ENCODE results near the gene RAPGEF5.

The RAPGEF5 gene

DNA sequence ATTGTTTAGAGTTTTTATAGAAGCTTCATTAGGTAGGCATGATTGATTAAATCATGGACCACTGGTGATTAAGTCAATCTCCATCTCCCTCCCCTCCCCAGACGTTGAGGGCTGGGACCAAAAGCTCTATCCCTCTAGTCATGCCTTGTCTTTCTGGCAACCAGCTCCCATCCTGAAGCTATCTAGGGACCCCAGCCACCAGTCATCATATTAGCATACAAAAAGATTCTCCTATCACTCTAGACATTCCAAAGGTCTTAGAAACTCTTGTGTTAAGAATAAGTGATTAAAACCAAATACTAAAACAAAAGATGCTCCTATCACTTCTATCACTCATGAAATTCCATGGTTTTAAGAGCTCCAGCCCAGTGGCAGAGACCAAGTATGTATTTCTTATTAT, 178.2 kb downstream of the RAPGEF5 start:
- H3K9me3 ChIP-seq (ENCODE audit: severe bottlenecking), result no peaks in the 10 kb centered on the region
- H3K27me3 ChIP-seq (ENCODE audit: insufficient read depth, low read depth, severe bottlenecking), result no peaks in the 10 kb centered on the region
- DNase-seq, result no peak
- peaks cover 2% of the 10 kb centered on the region for H3K36me3 ChIP-seq
- TF ChIP-seq, protein P1, sequence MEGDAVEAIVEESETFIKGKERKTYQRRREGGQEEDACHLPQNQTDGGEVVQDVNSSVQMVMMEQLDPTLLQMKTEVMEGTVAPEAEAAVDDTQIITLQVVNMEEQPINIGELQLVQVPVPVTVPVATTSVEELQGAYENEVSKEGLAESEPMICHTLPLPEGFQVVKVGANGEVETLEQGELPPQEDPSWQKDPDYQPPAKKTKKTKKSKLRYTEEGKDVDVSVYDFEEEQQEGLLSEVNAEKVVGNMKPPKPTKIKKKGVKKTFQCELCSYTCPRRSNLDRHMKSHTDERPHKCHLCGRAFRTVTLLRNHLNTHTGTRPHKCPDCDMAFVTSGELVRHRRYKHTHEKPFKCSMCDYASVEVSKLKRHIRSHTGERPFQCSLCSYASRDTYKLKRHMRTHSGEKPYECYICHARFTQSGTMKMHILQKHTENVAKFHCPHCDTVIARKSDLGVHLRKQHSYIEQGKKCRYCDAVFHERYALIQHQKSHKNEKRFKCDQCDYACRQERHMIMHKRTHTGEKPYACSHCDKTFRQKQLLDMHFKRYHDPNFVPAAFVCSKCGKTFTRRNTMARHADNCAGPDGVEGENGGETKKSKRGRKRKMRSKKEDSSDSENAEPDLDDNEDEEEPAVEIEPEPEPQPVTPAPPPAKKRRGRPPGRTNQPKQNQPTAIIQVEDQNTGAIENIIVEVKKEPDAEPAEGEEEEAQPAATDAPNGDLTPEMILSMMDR (IDR thresholded peaks at IDR 0.05; ENCODE audit: low read depth, low read length), result no peak
- no peak overlapping the region for H3K27ac ChIP-seq
- H3K4me3 ChIP-seq (ENCODE audit: low read depth, low read length), result no peak overlapping the region

DNA sequence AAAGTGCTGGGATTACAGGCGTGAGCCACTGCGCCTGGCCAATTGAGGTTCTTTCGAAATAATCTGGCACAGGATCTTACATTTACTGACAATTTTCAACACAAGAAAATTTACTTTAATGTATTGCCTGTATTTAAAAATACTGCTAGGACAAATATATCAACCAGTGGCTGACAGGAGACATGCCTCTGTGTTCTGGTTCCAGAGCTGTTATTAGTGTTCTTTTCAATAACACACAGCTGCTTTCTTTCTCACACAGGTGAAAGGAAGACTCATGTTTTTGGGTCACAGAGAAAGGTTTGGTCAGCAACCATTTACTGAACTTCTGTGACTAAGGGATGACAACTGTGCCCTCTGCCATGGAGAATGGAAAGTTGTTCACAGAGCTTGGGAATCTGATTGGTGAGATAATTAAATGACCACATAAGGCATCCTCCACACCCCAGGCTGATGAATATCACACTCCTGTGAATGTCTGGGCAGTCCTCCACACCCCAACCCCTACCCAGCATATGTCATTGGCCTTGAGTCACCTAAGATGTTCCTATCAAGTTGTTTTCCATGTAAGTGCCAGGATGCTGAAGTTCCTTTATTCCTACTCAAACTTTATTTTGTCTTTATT, 180.1 kb downstream of the RAPGEF5 start:
- DNase-seq, result no peak
- TF ChIP-seq, protein P1 (IDR thresholded peaks at IDR 0.05; ENCODE audit: low read depth, low read length), result no peak
- H3K27me3 ChIP-seq (ENCODE audit: insufficient read depth, low read depth, severe bottlenecking), result no peaks in the 10 kb centered on the region
- no peaks in the 10 kb centered on the region for H3K9me3 ChIP-seq (ENCODE audit: severe bottlenecking)
- H3K36me3 ChIP-seq, result peaks cover 5% of the 10 kb centered on the region
- no peak overlapping the region for H3K27ac ChIP-seq
- H3K4me3 ChIP-seq (ENCODE audit: low read depth, low read length), result no peak overlapping the region

DNA sequence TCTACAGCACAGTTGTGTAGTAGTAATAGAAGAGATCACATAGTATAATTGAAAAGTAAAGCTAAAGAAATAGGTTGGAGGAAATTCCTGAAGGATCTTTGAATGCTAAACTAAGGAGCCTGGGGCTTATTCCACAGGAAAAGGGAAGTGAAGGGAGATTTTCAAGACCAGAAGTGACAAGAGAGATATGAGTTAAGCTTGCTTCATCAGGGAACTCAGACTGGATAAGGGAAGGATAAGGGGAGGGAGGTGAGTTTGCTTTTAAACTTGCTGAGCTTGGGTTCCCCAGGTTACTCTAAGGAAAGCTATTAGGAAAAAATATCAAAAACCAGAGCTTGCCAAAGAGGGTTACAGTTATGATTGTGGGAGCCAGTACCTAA, 182.4 kb downstream of the RAPGEF5 start:
- Histone ChIP-seq H3K27me3 (ENCODE audit: insufficient read depth, low read depth, severe bottlenecking) (no peaks in the 10 kb centered on the region), H3K9me3 (ENCODE audit: severe bottlenecking) (no peaks in the 10 kb centered on the region), H3K27ac (no peak overlapping the region), H3K36me3 (peaks cover 5% of the 10 kb centered on the region; the same call in 1 of the 2 replicates), H3K4me3 (ENCODE audit: low read depth, low read length) (no peak overlapping the region)
- no peak for DNase-seq
- TF ChIP-seq, protein P1 (IDR thresholded peaks at IDR 0.05; ENCODE audit: low read depth, low read length), result no peak

DNA sequence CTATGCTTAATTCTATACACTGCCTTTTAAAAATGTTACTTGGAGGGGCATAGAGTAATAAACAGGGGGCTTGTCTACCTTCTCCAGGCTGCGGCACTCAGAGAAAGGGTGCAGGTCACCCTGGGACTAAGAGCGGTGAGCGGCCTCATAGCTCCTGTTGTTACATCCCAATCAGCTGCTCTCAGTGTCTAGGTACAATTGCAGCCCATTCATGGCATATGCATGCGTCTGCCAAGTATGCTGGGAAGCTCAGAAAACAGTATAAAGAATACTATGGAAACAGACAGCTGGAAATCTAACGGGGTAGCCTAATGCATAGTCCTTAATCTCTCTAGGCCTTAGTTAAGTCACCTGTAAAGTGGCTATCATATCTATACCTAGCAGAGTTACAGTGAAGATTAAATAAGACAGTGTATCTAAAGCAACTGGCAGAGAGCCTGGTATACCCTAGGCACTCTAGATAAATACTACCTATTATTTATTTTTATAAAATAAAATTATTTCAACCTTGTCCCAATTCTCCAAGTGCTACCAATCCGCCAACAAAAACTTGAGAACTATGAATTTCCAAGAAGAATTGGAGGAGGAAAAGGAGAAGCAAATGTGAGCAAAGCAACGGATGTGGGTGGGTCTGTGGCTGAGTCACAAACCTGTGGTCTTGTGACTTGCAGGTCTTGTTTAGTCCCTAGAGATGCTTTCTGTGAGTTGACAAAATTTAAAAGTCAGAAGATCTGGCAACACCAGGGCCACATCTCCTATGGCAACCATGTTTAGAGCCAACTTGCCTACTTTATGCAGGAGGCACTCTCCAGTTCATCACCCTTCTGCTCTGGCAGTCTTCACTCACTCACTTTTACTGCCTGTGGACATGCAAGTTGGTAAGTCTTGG, 183.0 kb downstream of the RAPGEF5 start:
- TF ChIP-seq, protein P1 (IDR thresholded peaks at IDR 0.05; ENCODE audit: low read depth, low read length), result no peak
- Histone ChIP-seq H3K27ac (no peak overlapping the region), H3K36me3 (peaks cover 5% of the 10 kb centered on the region; the same call in 1 of the 2 replicates)

DNA sequence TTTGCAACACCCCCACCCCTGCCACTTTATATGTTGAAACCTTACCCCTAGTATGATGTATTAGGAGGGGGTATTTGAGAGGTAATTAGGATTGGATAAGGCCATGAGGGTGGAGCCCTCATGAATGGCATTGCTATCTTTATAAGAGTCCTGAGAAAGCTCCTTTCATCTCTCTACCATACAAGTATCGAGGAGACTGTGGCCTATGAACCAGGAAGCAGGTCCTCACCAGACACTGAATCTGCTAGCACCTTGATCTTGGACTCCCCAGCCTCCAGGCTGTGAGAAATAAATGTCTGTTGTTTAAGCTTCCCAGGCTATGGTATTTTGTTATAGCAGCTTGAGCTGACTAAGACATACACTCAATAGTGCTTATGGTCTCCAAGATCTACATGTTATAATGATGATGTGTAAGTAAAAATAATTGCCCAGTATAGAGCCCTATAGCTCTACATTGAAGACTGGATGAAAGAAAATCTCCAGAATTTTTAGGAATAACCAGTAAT, 188.8 kb downstream of the RAPGEF5 start:
- Histone ChIP-seq H3K9me3 (ENCODE audit: severe bottlenecking) (no peaks in the 10 kb centered on the region), H3K27ac (no peak overlapping the region), H3K27me3 (ENCODE audit: insufficient read depth, low read depth, severe bottlenecking) (no peaks in the 10 kb centered on the region), H3K4me3 (ENCODE audit: low read depth, low read length) (no peak overlapping the region), H3K36me3 (peaks cover 6% of the 10 kb centered on the region)
- TF ChIP-seq, protein P1 (IDR thresholded peaks at IDR 0.05; ENCODE audit: low read depth, low read length), result no peak
- no peak for DNase-seq

More for the DNA sequence above, 183.0 kb downstream of the RAPGEF5 start:
- DNase-seq, result no peak
- Histone ChIP-seq H3K9me3 (ENCODE audit: severe bottlenecking) (no peaks in the 10 kb centered on the region), H3K27me3 (ENCODE audit: insufficient read depth, low read depth, severe bottlenecking) (no peaks in the 10 kb centered on the region), H3K4me3 (ENCODE audit: low read depth, low read length) (no peak overlapping the region)

Measured in WERI-Rb-1 (cell line).